NCI-H748 (cell line): Measurements from ENCODE around the gene SRP54.
A peak's percentile ranks its signal among the peaks of the same experiment; 100 is the strongest.
"Not testable (repeated sequence)": the region's sequence is repeated elsewhere in the genome, so short reads cannot be mapped to it uniquely, and the experiment has no call there.

Experiments used
- DNase-seq: peaks from one replicate; lab custom pipeline; 2025; ENCODE audit not compliant: unreplicated experiment; lab: John Stamatoyannopoulos, UW

The SRP54 gene

DNA sequence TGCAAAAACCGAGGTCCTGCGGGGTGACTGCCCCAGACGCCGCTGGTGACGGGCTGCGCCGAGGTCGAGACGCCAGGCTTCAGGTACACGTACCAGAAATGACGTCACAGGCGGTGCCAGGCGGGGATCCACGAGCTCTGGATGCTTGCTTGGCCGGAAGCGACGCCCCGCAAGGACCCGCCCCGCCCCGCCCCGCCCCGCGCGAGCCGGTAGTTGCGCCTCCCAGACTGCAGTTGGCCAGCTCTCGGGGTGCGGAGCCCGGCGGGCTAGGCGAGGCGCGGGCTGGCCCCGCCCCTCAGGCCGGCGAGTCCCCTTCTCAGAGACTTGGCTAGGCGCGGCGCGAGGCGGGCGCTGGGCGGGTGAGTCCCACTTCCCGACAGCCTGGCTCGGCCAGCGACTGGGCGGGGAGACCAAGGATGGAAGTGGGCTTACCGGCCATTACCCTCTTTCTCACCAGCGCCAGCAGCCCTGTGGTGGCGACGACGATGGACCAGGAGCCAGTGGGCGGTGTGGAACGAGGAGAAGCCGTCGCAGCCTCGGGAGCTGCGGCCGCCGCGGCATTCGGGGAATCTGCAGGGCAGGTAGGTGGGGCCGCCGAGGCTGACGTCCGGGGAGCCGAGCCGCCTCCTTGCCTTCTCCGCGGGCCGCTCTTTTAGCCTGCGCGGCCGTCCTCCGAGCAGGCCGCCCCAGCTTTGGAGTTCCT, 63.4 kb downstream of the SRP54 start, which contains the start of gene FAM177A1:
FAM177A1 (plus strand) TSS at position 225 of the 703 bp plus-strand sequence; CDS start at position 417, 192 bp downstream.
- peak; percentile 97 for DNase-seq

DNA sequence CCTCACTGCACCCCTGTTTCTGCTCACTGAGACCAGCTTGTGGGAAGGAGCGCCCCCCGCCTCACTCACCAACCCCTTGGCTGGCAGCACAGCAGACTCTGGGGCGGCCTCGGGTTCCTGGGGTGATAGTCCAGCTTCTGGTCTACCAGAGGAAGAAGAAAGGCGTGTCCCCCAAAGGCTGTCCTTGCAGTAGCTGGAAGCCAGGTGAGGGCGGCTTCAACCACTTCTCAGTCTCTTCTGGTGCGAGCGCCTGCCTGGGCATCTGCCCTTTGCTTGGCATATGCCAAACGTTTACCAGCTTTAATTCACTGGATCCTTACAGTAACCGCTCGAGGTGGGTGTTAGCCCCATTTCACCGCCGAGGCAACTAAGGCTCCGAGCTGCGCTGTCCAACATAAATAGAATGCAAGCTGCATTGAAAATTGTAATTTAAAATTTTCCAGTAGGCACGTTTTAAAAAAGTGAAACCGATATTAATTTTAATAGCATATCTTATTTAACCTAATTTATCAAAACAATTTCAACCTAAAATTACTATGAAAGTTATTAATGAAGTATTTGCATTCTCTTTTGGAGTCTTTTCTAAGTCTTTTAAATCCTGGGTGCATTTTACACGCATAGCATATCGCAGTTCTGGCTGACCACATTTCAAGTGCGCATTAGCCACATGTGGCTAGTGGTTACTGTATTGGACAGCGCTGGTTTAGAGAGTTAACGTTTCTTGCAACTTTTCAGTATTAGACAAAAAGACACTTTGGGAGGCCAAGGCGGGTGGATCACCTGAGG, 64.2 kb downstream of the SRP54 start:
- DNase-seq: peak; percentile 73

DNA sequence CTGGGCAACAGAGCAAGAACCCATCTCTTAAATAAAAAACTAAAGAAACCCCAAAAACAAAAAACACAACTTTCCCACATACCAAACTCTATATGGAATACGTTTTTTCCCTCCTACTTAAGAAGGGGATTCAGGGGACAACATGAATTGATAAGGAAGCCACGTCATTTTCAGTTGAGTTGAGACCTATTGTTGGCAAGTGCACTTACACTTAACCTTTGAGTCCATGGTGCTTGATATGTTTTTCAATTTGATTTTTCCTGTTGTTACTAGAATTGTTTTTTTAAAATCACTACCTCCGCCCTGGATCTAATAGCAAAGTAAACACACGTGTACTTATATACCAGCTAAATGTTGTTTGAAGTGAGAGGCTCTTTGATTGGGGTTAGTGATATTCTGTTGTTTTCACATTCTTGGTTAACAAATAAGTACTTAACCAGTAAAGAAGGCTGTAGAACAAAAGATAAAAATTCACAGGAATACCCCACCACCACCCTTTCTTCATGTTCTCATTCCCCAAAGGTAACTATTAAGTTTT, 65.3 kb downstream of the SRP54 start:
- peak; percentile 79 for DNase-seq

DNA sequence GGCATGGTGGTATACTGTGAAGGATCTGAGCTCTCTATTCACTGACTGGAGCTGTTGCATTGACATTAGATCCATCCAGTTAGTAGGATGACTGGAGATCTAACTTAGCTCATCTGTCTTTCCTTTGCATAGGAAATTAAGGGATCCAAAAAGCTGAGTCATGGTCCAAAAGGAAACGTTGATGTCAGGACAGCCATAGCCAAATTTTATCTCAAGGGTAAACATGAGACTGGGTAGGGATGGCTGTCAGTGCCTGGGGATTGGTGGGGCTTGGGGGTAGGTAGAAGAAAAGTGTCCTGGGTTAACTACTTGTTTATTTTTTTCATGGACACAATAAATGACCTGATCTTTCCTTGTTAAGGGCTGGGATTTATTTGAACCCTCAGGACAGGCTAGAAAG, 67.9 kb downstream of the SRP54 start:
- no peak for DNase-seq

DNA sequence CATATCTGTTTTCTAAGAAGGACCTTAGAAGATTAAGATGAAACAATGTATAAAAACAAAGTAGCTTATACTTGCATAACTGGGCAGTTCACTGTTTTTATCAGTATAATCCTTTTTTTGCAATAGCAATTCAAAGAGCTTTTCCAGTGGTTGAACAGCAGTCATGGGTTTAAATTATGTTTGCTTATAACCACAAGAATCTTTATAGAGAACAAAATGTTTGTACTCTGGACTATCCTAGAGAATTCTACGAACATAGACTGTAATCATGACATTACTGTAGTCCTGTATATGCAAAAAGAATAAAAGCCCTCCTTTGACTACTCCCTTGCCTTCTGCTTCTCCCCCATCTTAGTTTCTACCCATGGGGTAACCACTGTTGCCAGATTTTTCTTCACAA, 69.0 kb downstream of the SRP54 start:
- DNase-seq: no peak

DNA sequence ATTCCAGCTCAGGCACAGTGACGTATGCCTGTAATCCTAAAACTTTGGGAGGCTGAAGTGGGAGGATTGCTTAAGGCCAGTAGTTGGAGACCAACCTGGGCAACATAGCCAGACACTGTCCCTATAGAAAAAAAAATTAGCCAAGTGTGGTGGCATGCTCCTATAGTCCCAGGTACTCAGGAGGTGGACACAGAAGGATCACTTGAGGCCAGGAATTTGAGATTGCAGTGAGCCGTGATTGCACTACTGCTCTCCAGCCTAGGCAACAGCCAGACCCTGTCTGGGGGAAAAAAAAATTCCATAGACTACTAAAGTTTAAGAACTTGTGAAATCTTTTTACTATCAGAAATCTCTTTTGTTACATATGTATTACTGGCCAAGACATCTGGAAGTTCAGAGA, 69.8 kb downstream of the SRP54 start:
- no peak for DNase-seq

DNA sequence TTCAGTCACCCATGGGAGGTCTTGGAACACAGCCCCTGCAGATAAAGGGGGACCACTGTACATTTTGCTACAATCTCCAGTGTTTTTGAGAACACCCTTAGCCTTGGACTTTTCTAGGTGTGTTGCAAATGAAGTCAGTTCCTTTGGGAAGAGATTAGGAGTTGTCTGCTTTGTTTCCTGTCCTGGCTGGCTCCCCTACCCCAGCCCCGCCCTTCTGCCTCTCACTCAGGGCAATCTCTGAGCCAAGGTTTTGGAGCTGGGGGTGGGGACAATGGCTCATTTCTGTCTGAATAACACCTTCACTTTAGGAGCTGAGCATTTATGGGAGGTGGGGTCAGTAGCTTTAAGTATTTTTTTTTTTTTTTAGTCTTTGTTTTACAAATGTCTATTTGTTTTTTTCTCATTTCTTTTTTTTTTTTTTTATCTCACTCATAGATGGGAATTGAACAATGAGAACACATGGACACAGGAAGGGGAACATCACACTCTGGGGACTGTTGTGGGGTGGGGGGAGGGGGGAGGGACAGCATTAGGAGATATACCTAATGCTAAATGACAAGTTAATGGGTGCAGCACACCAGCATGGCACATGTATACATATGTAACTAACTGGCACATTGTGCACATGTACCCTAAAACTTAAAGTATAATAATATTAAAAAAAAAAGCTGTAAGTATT, 78.5 kb downstream of the SRP54 start:
- not testable (repeated sequence) for DNase-seq

DNA sequence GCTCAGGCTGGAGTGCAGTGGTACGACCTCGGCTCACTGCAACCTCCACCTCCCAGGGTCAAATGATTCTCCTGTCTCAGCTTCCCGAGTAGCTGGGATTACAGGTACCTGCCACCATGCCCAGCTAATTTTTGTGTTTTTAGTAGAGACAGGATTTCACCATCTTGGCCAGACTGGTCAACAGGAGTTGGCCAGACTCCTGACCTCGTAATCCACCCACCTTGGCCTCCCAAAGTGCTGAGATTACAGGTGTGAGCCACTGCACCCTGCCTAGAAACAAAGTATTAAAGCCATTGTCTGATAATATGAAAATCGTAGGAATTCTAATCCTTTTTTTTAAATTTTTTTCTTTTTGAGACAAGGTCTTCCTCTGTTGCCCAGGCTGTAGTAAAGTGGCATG, 82.9 kb downstream of the SRP54 start:
- DNase-seq: not testable (repeated sequence)

DNA sequence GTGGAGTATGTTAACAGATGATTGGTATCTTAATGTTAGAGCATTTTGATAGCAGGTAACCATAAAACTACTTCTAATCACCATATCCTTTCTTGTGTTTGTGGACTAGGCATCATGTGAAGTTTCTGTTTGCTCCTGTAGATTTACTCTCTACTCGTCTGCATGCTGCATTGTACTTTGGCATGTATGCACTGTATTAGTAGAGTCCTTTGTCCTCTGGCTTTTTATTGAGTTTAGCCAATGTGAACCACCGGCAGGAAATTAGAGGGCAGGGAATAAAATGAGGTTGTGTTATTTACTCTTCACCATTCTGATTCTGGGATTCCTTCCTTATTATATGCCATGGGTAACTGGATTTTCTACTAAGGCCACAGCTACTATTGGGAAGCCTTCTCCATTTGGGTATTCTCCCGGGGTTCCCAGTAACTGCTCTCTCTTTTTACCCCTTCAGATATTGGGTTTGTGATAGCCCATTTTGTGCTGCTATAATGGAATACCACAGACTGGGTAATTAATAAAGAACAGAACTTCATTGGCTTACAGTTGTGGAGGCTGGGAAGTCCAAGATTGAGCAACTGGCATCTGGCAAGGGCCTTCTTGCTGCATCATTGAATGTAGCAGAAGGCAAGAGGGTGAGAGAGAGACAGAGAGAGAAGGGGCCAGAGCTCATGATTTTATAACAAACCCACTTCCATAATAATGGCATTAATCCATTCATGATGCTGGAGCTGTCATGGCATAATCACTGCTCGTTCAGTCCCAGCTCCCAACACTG, 85.6 kb downstream of the SRP54 start:
- no peak for DNase-seq

DNA sequence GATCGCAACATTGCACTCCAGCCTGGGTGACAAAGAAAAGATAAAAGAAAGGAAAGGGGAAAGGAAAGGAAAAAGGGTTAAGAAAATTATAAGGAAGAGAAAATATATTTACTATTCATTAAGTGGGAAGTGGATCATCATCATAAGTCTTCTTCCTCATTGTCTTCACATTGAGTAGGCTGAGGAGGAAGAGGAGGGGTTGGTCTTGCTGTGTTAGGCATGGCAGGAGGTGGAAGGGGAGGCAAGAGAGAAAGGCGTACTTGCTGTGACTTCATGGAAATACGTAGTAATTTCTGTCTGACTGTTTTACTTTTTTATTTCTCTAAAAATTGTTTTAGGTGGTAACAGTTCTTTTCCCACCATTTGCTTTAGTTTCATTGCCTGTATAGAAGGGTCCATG, 89.4 kb downstream of the SRP54 start:
- no peak for DNase-seq

DNA sequence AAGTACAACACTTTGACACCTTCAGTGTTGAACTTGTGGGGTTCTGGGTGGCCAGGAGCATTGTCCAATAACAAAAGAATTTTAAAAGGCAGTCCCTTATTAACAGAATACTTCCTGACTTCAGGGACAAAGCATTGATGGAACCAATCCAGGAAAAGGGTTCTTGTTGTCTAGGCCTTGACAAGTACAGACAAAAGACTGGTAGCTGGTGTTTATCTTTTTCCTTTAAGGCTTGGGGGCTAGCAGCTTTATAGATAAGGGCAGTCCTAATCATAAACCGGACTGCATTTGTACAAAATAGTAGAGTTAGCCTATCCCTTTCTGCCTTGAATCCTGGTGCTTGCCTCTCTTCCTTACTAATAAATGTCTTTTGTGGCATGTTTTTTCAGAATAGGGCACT, 90.7 kb downstream of the SRP54 start:
- DNase-seq: no peak

DNA sequence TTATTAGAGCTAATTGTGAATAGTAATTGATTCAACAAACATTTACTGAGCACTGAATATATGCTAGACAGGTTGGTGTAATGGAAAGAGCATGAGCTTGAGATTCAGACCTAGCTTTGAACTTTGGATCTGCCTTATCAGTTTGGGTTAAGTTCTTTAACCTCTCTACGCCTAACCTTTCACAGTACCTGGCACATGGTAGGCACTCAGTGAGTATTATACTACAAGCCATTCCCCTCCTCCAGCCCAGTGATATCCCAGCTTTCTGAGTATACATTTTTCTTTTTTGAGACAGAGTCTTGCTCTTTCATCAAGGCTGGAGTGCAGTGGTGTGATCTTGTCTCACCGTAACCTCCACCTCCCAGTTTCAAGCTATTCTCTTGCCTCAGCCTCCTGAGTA, 95.3 kb downstream of the SRP54 start:
- DNase-seq: no peak
